IPS-18c (cell line): Measurements from ENCODE around the gene POR.

Source experiments
- H3K4me3 ChIP-seq: 2 replicates; pipeline ENCODE4 v1.7.0; 2013; ENCODE audit warnings: low read depth, mild to moderate bottlenecking, low read length, moderate library complexity; ENCODE audit not compliant: insufficient read depth
- H3K9me3 ChIP-seq: one replicate; pipeline ENCODE4 v1.6.1; 2013; ENCODE audit warnings: mild to moderate bottlenecking, low read length, moderate library complexity; ENCODE audit not compliant: control insufficient read depth, insufficient read depth

The POR gene

GRCh38 chr7:75961218-75961617, 46.3 kb downstream of the POR start:
- no peak overlapping the region for H3K4me3 ChIP-seq
- no peaks in the 10 kb centered on the region for H3K9me3 ChIP-seq

- H3K9me3 ChIP-seq: no peaks in the 10 kb centered on the region
- H3K4me3 ChIP-seq: no peak overlapping the region
Measured at GRCh38 chr7:75962607-75963380, 47.8 kb downstream of the POR start.

GRCh38 chr7:75963381-75963995, 48.5 kb downstream of the POR start:
- no peaks in the 10 kb centered on the region for H3K9me3 ChIP-seq
- no peak overlapping the region for H3K4me3 ChIP-seq

GRCh38 chr7:75965617-75966016, 50.7 kb downstream of the POR start:
- Histone ChIP-seq H3K4me3 (no peak overlapping the region), H3K9me3 (no peaks in the 10 kb centered on the region)

GRCh38 chr7:75966190-75966961, 51.4 kb downstream of the POR start:
- H3K4me3 ChIP-seq: no peak overlapping the region
- H3K9me3 ChIP-seq: no peaks in the 10 kb centered on the region

- no peaks in the 10 kb centered on the region for H3K9me3 ChIP-seq
- H3K4me3 ChIP-seq: no peak overlapping the region
Measured at GRCh38 chr7:75967055-75967454, 52.1 kb downstream of the POR start.

- Histone ChIP-seq H3K4me3 (no peak overlapping the region), H3K9me3 (no peaks in the 10 kb centered on the region)
Measured at GRCh38 chr7:75967487-75967997, 52.6 kb downstream of the POR start.

- no peaks in the 10 kb centered on the region for H3K9me3 ChIP-seq
Measured at GRCh38 chr7:75968012-75968411, 53.1 kb downstream of the POR start.

GRCh38 chr7:75968561-75969001, 53.6 kb downstream of the POR start:
- H3K9me3 ChIP-seq: no peaks in the 10 kb centered on the region

More at GRCh38 chr7:75968012-75968411, 53.1 kb downstream of the POR start:
- no peak overlapping the region for H3K4me3 ChIP-seq

GRCh38 chr7:75969182-75969581, 54.2 kb downstream of the POR start:
- Histone ChIP-seq H3K4me3 (no peak overlapping the region), H3K9me3 (no peaks in the 10 kb centered on the region)

More at GRCh38 chr7:75968561-75969001, 53.6 kb downstream of the POR start:
- no peak overlapping the region for H3K4me3 ChIP-seq

GRCh38 chr7:75969704-75970498, 54.9 kb downstream of the POR start:
- H3K4me3 ChIP-seq: no peak overlapping the region
- H3K9me3 ChIP-seq: no peaks in the 10 kb centered on the region

- H3K9me3 ChIP-seq: no peaks in the 10 kb centered on the region
- no peak overlapping the region for H3K4me3 ChIP-seq
Measured at GRCh38 chr7:75971309-75971960, 56.5 kb downstream of the POR start.

GRCh38 chr7:75971961-75972763, 57.2 kb downstream of the POR start:
- H3K4me3 ChIP-seq: no peak overlapping the region
- no peaks in the 10 kb centered on the region for H3K9me3 ChIP-seq

GRCh38 chr7:75977743-75978142, 62.8 kb downstream of the POR start:
- Histone ChIP-seq H3K4me3 (no peak overlapping the region), H3K9me3 (no peaks in the 10 kb centered on the region)

GRCh38 chr7:75979759-75980429, 64.9 kb downstream of the POR start:
- Histone ChIP-seq H3K9me3 (no peaks in the 10 kb centered on the region), H3K4me3 (no peak overlapping the region)
